Activated gamma-delta T cell (primary cell): Measurements from ENCODE around the gene HPCAL4.

Experiments
- DNase-seq: peaks from one replicate; lab custom pipeline; 2025; lab: John Stamatoyannopoulos, UW
- total RNA-seq, 2 donors: gene quantifications; one replicate each; lab custom pipeline; 2026; lab: John Stamatoyannopoulos, UW

Gene HPCAL4
- 24.7 to 76.4 reads per million in 2 donors for total RNA-seq

DNA sequence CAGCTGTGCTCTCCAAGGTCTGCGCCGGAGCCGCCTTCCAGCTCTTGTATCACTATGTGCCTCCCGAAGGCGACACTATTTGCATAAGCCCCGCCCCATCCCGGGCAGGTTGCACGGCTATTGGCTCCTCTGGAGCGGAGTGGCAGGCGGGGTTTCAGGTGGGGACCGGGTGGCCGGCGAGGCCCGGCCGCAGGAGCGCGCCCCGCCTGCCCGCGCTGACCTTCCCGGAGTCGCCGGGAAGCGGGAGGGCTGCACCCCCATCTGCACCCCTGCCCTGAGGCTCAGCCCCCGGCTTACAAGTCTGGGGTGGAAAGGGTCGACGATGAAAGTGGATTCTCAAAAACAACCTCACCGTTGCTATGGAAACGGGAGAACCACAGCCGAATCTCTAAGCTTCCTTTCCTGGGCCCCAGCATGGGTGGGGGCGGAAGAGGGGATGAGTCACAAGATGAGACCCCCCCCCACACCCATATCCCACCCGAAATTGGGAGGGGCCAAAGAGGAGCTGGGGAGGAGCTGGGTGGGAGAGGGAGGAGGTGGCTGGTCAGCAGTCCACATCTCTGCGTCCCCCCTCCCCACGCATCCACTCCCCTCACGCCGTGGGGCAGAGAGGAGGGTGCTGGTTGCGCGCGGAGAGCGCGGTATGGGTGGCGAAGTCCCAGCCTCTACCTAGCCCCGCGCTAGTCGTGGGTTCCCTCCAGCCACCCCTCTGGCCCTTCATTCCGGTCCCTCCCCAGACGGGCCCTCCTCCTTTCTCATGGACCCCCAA, at the start of gene HPCAL4:
Gene HPCAL4, minus strand, starts transcription at position 51 of the 769 bp plus-strand sequence. CDS start 6,830 bp downstream, outside the sequence.
- peak; percentile 60 for DNase-seq

DNA sequence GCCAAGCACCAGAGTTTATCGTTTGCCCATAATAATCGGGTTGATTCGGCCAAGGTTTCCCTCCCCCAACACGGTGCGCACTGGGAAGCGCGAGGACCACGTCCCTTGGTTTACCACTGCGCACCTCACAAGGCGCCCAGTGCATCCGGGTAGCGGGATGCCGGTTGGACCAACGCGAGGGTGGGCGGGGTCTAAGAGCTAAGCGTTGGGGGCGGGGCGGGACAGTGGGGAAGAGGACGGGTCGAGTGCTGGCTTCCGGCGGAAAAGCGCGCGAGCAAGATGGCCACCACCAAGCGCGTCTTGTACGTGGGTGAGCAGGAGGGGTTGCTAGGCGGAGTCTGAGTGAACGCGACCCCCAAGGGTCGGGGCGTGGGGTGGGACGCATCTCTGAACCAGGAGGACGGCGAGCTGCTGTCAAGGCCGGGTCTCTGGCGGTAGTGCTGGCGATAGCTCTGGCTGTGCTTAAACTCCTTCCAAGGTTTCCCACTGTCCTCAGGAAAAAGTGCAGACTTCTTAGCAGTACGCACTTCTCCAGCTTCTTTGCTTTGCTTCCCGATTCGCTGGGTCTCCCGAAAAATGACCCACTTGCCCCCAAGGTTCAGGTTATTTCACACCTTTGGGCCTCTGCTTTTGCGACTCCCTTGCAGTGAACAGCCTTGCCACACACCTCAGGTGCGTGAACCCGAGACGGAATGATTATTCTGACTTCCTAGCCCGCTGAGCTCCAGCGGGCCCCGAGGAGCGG, 47.6 kb upstream of the HPCAL4 start, which contains the start of gene PPIE:
Gene PPIE, plus strand, starts transcription at position 261 of the 745 bp plus-strand sequence. Its CDS starts 19 bp downstream, at position 280.
- DNase-seq = peak; percentile 61

DNA sequence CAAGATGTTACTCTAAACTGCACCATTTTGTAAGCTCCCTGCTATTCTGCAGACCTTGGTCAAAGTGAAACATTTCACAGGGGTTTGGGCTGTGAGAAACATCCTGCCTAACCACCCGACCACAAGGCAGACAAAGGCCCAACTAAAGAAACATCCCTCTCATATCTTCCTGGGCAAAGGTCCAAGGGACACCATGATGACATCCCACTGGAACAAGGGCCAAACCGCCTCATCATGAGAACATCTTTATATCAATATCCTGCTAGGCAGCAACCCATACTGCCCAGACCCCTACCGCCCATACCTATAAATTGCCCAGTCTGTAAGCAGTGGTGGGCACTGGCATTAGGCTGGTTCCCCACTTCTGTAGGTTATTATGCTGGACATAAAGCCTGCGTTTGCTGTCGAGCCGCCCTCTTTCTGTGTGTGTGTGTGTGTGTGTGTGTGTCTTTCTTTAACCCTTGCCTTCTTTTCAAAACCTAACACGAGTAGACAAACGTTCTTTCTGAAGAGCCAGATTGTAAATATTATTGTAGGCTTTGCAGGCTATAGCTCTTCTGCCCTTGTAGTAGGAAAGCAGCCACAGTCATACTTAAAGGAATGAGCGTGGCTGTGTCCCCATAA, 46.4 kb upstream of the HPCAL4 start:
- no peak for DNase-seq

DNA sequence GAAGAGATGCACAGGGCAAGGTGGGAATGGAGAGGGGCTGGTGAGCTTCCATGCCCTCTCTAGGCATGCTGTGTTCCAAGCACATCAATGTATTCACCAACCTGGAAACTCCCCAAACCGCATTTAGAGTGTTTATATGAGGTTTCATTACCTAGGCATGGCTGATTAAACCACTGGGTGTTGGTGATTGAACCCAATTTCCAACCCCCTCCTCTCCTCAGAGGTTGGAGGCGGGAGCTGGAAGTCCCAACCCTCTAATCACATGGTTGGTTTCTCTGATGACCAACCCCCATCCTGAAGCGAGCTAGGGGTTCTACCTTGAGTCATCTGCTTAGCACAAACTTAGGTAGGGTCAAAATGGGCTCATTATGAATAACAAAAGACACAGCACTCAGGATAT, 44.5 kb upstream of the HPCAL4 start:
- DNase-seq = no peak

DNA sequence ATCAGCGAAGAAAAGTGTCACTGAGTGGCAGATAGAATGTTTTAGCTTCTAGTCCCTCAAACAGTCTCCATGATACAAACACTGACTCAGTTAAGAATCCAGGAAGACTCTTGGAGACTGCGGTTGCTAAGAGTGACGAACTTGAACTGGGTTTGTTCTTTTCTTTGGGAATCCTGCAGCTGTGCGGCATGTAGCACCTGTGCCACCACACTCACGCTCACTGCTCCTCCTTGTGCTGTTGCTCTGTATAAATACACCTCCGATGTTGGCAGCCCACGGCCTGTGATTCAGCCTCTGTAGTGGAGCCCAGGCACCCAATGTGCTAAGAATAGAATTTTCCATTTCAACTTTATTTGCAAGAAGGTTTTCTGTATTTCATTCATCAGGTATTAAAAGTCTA, 41.9 kb upstream of the HPCAL4 start:
- no peak for DNase-seq

DNA sequence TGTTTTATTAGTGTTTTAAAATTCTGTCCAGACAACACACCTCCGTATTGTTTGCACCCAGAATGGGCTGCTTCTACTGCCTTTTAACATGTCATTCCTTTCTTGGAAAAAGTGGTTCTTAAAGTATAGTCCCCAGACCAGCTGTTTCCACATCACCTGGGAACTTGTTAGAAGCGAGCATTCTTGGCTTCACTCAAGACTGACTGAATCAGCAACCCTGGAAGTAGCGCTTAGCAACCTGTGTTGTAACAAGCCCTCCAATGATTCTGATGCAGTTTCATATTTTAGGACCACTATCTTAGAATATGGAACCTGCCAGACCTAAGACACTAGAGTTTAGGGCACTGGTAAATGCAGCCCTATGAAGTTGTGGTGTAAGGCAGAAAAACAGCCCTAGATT, 41.5 kb upstream of the HPCAL4 start:
- DNase-seq = no peak

DNA sequence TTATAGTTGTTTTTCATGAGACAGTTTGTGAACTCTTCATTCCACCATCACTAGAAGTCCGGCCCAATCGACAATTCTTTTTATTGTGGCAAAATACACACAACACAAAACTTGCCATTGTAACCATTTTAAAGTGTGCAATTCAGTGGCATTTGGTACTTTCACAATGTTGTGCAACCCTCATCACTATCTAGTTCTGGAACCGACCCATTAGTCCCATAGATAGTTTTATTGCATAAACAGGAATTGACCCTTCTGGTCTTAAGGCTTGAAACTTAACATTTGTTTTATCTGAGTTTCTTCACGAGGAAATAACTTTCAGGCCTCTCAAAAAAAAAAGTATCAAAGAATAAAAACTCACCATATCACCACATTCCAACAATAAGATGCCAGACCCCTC, 38.6 kb upstream of the HPCAL4 start:
- no peak for DNase-seq

DNA sequence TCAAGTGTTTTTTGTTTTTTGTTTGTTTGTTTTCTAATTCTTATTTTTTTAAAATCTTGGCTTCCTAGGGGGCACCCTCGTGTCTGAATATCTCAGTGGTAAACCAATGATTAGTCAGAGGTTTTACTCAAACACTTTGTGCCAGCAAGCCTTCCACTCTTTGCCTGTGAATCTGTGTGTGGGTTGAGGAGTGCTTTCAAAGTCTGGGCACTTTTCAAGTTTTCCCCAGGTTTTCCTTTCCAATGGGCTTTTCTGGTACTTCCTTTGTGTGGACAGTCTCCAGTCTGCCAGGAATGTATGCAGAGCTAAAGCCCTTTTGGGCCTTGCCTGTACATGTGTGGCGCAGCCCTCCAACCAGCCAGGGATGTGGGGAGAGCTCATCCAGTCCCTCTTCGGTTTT, 37.8 kb upstream of the HPCAL4 start:
- DNase-seq = no peak

DNA sequence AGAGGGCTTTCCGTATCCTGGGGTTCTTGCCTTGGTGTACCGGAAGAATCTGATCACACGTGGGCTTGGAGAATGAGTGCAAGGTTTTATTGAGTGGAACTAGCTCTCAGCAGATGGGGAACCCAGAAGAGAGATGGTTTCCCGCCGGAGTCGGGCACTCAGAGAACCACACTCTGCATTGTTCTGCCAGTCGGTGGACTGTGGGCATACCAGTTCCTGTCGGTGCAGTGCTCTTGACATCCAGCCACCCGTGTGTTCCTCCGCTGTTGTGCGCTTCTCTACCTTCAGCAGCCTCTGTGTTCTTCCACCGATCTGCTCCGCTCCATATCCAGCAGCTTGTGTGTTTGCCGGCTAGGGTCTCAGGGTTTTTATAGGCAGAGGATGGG, 36.7 kb upstream of the HPCAL4 start:
- DNase-seq = no peak

DNA sequence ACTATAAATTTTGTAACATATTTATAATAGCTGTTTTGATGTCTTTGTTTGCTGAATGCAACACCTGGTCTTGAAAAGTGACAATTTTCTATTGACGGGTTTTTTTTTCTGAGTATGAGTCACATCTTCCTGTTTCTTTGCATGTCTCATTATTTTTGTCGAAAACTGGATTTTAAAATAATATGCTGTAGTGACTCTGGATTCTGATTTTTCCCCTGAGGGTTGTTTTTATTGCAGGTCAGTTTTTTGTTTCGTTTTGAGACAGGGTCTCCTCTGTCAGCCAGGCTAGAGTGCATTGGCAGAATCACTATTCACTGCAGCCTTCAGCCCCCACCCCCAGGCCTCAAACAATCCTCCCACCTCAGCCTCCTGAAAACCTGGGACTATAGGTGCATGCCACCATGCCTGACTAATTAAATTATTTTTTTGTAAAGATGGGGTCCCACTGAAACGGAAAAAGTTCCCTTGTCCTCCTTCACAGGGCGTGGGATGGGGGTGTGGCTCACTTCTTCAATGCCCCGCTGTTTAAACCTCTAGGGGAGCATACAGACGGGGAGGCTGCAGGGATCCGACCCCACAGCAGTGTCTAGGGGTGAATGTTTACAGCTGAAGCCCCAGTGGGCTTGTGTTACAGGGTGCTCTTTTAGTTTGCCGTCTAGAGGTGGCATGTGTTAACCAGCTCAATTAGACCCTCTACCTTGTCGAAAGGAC, 36.1 kb upstream of the HPCAL4 start:
- no peak for DNase-seq

DNA sequence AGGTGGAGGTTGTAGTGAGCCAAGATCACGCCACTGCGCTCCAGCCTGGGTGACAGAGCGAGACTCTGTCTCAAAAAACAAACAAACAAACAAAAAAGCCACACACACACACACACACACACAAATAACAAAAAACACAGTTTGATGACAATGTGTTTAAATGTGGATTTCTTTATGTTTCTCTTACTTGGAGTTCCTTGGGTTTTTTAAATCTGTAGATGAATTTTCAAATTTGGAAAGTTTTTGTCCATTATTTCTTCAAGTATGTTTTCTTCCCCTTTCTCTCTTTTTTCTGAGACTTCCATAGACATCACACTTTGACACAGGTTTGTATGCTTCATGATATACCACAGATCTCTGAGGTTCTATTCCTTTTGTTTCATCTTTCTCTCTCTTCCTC, 35.4 kb upstream of the HPCAL4 start:
- no peak for DNase-seq

DNA sequence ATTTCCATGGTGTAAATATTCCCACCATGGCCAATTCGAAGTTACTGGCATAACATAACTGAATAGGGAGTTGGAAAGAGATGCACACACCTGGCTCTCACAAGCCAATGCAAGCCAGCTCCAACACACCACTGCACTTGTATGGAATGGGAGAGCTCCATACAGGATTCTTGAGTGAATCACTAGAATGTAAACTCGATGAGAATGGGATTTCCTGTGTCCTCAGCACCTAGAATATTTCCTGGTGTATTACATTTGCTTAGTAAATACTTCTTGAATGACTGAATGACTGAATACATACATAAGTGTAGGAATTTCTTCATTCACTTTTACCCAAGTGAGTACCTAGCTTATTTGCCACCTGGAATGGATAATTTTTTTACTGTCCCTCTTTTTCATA, 31.3 kb upstream of the HPCAL4 start:
- DNase-seq = no peak

DNA sequence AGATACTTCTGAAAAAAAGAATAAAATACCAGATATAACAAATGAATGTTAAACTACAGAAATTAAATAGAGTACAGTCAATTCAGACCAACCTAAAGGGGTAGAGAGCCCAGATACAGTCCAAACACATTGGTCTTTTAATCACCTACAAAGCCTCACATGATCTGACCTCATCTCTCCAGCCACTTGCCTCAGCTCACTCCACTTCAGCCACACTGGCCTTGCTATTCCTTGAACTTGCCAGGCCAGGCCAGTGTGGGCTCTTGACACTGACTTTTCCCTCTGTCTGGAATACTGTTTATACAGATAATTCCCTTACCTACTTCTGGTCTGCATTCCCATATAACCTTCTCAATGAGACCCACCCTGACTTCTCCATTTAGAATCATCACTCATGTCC, 30.4 kb upstream of the HPCAL4 start:
- no peak for DNase-seq

DNA sequence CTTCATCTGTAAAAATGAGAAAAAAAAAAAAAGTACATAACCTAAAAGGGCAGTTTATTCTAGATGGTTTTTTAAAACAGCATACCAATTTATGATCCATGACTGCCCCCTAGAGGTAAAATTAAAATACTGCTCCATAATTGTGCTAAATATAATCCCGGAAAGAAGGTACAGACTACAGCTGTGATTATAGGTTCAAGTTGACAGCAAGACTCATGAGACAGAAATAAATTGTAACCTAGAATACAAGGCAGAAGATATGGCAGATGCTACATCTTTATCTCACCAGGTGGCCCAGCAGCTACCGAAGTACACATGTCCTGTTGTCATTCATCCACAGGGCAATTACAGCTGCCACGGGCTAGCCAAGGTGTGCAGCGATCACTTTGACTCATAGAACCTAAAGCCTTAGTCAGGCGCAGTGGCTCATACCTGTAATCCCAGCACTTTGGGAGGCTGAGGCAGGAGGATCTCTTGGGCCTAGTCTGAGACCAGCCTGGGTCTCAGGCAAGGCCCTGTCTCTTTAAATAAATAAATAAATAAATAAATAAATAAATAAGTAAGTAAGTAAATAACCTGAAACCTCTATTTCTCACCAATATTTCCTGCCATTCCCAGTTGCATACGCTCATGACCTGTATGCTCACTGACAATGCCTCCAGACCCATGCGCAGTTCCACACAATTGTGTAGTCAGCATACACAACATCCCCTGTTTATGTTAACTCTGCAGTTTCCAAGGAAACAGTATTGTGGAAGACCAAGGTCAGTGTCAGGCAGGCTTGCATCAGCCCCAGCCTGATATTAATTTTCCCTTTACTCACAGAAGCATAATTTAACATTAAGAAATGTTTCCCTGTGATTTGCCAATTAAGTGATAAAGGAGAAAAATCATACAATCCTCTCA, 29.1 kb upstream of the HPCAL4 start:
- DNase-seq = no peak

DNA sequence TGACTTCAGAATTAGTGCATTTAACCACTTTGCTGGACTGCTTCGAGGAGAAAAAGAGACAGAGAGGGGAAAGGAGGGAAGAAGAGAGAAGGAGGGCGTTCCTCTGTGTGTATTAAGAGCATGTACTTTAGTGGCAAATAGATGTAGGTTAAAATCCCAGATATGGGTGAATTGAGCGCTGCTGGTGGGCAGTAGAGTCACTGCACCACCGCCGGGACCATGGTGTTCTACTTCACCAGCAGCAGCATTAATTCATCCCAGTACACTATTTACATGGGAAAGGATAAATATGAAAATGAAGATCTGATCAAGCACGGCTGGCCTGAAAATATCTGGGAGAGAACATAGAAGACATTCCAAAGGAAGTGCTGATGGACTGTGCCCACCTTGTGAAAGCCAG, 26.6 kb upstream of the HPCAL4 start:
- no peak for DNase-seq

DNA sequence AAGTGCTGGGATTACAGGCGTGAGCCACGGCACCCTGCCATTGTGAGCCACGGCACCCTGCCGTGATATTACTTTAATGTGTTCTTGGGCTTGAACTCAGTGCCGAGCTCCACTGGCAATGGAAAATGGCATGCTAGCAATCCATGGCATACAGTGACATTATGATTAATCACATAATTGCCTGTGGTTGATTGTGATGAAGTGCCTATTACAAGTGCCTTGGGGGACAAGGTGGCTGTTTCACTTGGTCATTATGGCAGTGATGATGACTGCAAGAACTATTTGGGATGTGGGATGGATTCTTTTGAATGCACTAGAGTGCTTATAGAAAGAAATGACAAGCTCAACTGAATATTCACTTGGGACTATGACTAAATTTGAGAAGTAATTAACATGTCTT, 22.3 kb upstream of the HPCAL4 start:
- DNase-seq = no peak

DNA sequence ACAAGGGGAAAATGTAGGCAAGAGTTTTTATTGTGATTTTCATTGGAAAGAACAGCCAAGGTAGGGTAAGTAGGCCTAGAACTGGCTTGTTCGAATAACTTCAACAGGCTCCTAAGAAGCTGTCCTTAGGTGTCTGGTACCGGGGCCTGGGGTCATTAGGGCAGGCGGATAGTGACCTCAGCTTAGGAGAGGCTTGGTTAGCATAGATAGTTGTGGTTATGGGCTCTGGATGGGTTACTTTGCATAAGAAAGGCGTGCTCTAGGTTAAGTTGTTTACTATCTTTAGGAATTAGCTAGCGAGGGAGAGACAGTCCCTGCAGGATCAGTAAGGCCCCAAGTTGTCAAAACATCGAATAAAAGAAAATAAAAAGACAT, 20.7 kb upstream of the HPCAL4 start:
- no peak for DNase-seq

DNA sequence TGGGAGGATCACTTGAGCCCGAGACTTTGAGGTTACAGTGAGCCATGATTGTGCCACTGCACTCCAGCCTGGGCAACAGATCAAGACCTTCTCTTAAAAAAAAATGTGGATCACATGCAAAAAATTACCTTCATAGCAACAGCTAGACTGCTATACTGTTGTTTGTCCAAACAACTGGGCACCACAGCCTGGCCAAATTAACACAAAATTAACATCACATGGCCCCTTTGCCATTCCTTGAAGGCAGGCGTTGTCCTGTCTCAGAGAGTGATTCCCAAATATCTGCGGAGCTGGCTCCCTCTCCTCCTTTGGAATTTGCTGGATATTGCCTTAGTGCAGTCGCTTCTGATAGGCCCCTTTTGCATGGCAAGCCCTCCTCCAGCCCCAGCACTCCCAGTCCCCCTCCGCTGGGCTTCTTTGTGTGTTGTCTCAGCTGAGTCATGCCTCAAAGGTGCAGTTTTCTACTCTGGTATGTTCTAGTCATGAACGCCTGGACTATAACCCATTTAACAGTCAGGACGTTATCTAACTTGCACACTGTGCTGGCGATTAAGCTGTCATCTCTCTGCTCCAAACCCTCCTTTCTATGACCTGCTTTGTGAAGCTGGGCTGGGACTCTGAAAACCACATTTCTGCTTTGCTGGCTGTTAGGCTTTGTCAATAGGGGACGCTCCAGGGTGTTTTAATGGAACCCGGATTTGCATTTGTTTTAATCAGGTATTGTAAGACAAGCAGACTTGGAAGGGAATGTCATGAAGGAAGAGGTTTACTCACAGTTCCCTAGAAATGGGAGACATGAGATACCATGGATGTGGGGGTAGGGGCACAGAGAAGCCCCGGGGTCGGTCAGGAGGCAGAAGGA, 20.1 kb upstream of the HPCAL4 start:
- no peak for DNase-seq

DNA sequence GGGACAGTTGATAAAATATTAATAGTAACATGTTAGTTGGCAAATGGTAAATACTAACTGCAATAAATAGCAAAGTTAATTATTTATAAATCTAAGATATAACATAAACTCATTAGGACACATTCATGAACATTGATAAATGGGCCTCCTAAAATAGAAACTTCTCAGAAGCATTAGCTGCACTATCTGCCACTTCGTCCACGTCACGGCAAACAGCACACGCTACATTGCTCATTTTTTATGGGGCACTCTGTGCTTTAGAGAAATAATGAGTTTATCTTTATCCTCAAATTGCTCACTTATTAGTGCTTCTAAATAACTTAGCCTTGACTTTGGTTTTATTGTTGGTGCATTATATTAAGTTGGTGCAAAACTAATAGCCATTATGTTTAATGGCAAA, 16.3 kb upstream of the HPCAL4 start:
- DNase-seq = no peak

DNA sequence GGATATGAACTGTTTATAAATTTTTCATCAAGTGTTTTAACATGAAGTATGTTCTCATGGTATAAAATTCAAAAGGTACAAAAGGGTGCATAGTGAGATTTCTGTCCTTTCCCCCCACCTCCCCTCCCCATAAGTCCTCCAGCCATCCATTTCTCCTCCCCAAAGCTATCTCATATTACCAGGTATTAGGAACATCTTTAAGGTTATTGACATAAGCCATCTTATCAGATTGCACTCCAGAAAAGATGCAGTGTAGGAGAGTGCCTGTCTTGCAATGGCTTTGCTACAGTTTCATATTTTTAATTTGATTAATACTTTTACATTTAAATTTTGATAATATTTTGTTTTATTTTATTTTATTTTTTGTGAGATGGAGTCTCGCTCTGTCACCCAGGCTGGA, 13.5 kb upstream of the HPCAL4 start:
- no peak for DNase-seq
